SK-N-SH (cell line): ENCODE data around the gene SEMA4D. TPM values are rescaled to one million over a fixed set of nuclear protein-coding genes. Genes with fewer than 3 reads are reported as not detected.

Experiments used
- CTCF ChIA-PET: fragments of 300-600, 350-600 bp; formaldehyde crosslinking; extraction: SDS; loops from one replicate; lab custom pipeline; 2021; lab: Yijun Ruan, JAX
- POLR2A ChIA-PET: fragments of 350-600 bp; sonication (Branson Sonifier 250); formaldehyde crosslinking; extraction: SDS; loops from one replicate; lab custom pipeline; 2020; ENCODE audit warnings: antibody characterized with exemption, inconsistent platforms; lab: Yijun Ruan, JAX
- DNase-seq: peaks from one replicate; pipeline ENCODE4 v3.0.0; 2012
- H2AFZ ChIP-seq: fragments of 200-600 bp; sonication (generic); 2 replicates; pipeline ENCODE4 v1.8.1; 2016; ENCODE audit warnings: antibody characterized with exemption, mild to moderate bottlenecking, low read depth
- H3F3A ChIP-seq: fragments of 200-600 bp; sonication (generic); replicated peaks from 2 replicates; pipeline ENCODE3; 2016; ENCODE audit warnings: antibody characterized with exemption, mild to moderate bottlenecking; ENCODE audit not compliant: insufficient read depth
- H3K27ac ChIP-seq, 2 experiments: fragments of 200-500 bp in 1 of 2; fragments of 200-600 bp in 1 of 2; sonication (Bioruptor generic) in 1 of 2; sonication (generic), shearing (Covaris generic) in 1 of 2; 2 replicates each; pipeline versions ENCODE4 v1.5.1 to v1.6.1; 2014 to 2016; ENCODE audit warnings: low read depth in 2 of 2, inconsistent platforms in 1 of 2, low read length in 1 of 2, mild to moderate bottlenecking in 1 of 2, mixed read lengths in 1 of 2
- H3K27me3 ChIP-seq: fragments of 200-600 bp; sonication (generic), shearing (Covaris generic); 2 replicates; pipeline ENCODE4 v1.6.1; 2016; ENCODE audit warnings: mixed run types; ENCODE audit not compliant: insufficient read depth
- H3K36me3 ChIP-seq, 2 experiments: fragments of 200-500 bp in 1 of 2; fragments of 200-600 bp in 1 of 2; sonication (Bioruptor generic) in 1 of 2; sonication (generic) in 1 of 2; replicated peaks in 1 of 2; 2 replicates each; pipeline versions ENCODE3 to v1.5.1; 2014 to 2016; ENCODE audit warnings: low read length in 1 of 2, mild to moderate bottlenecking in 1 of 2; ENCODE audit not compliant: insufficient read depth in 2 of 2, control insufficient read depth in 1 of 2
- H3K4me1 ChIP-seq, 2 experiments: fragments of 200-500 bp in 1 of 2; fragments of 200-600 bp in 1 of 2; sonication (Bioruptor generic) in 1 of 2; sonication (generic), shearing (Covaris generic) in 1 of 2; 2 replicates each; pipeline versions ENCODE4 v1.5.1 to v1.6.1; 2014 to 2016; ENCODE audit warnings: low read depth in 1 of 2, low read length in 1 of 2, mixed run types in 1 of 2; ENCODE audit not compliant: insufficient read depth in 2 of 2, control insufficient read depth in 1 of 2
- H3K4me2 ChIP-seq: fragments of 200-600 bp; sonication (generic), shearing (Covaris generic); 2 replicates; pipeline ENCODE4 v1.6.1; 2017; ENCODE audit warnings: mixed run types
- H3K4me3 ChIP-seq, 2 experiments: fragments of 200-500 bp in 1 of 2; fragments of 200-600 bp in 1 of 2; sonication (Bioruptor generic) in 1 of 2; sonication (generic), shearing (Covaris generic) in 1 of 2; 2 replicates each; pipeline versions ENCODE4 v1.5.1 to v1.8.1; 2014 to 2016; ENCODE audit warnings: low read depth in 2 of 2, inconsistent platforms in 1 of 2, low read length in 1 of 2, mild to moderate bottlenecking in 1 of 2, mixed read lengths in 1 of 2, moderate library complexity in 1 of 2
- H3K79me2 ChIP-seq: fragments of 200-600 bp; sonication (generic); 2 replicates; pipeline ENCODE4 v1.8.1; 2017; ENCODE audit warnings: mild to moderate bottlenecking; ENCODE audit not compliant: insufficient read depth
- H3K9ac ChIP-seq: fragments of 200-600 bp; sonication (generic); 2 replicates; pipeline ENCODE4 v1.6.1; 2017; ENCODE audit warnings: mixed run types
- H3K9me2 ChIP-seq: fragments of 200-600 bp; sonication (generic); 2 replicates; pipeline ENCODE4 v1.6.1; 2017; ENCODE audit warnings: mixed run types
- H3K9me3 ChIP-seq: fragments of 200-600 bp; sonication (generic); 2 replicates; pipeline ENCODE4 v1.6.1; 2017; ENCODE audit warnings: mixed run types, mild to moderate bottlenecking, moderate library complexity
- H4K20me1 ChIP-seq: fragments of 200-600 bp; sonication (generic); 2 replicates; pipeline ENCODE4 v1.6.1; 2017; ENCODE audit warnings: mild to moderate bottlenecking, mixed run types; ENCODE audit not compliant: insufficient read depth
- CHD2 ChIP-seq: fragments of 150-350 bp; IDR thresholded peaks from 2 replicates; pipeline ENCODE4 v1.6.1; 2018; ENCODE audit warnings: low read length; ENCODE audit not compliant: partially characterized antibody
- ELF1 ChIP-seq: IDR thresholded peaks from 2 replicates; pipeline ENCODE4 v1.4.0; 2012
- GABPA ChIP-seq: IDR thresholded peaks from 2 replicates; pipeline ENCODE4 v1.4.0; 2012; ENCODE audit warnings: low read depth, mild to moderate bottlenecking
- GATA2 ChIP-seq: sonication (generic); formaldehyde crosslinking; IDR thresholded peaks from 2 replicates; pipeline ENCODE4 v1.5.0; 2020; ENCODE audit warnings: mild to moderate bottlenecking, missing genetic modification reagents
- MEF2A ChIP-seq: IDR thresholded peaks from 2 replicates; pipeline ENCODE4 v1.4.0; 2012; ENCODE audit warnings: low read depth, borderline replicate concordance
- NFIC ChIP-seq: IDR thresholded peaks from 2 replicates; pipeline ENCODE4 v1.4.0; 2012; ENCODE audit warnings: borderline replicate concordance
- NRF1 ChIP-seq: IDR thresholded peaks from 2 replicates; pipeline ENCODE4 v1.6.1; 2012; ENCODE audit warnings: low read depth, mild to moderate bottlenecking, low read length
- RAD21 ChIP-seq: IDR thresholded peaks from 2 replicates; pipeline ENCODE4 v1.6.1; 2012; ENCODE audit warnings: mild to moderate bottlenecking, low read length
- RCOR1 ChIP-seq: fragments of 150-350 bp; IDR thresholded peaks from 2 replicates; pipeline ENCODE4 v1.6.1; 2017; ENCODE audit warnings: antibody characterized with exemption, low read length
- RFX5 ChIP-seq: IDR thresholded peaks from 2 replicates; pipeline ENCODE4 v1.6.1; 2012; ENCODE audit warnings: mild to moderate bottlenecking, improper control_type of control experiment, low read length
- SIN3A ChIP-seq: IDR thresholded peaks from 2 replicates; pipeline ENCODE4 v1.6.1; 2012; ENCODE audit warnings: low read depth, mild to moderate bottlenecking, low read length, moderate library complexity, borderline replicate concordance
- TEAD4 ChIP-seq: IDR thresholded peaks from 2 replicates; pipeline ENCODE4 v1.4.0; 2012; ENCODE audit warnings: mild to moderate bottlenecking, borderline replicate concordance; ENCODE audit not compliant: insufficient read depth
- WGBS: methylation state at CpG from one replicate; pipeline ENCODE4 v1.1.6; 2017; ENCODE audit warnings: low lambda C conversion rate; 5-methylcytosine and 5-hydroxymethylcytosine counted together
- polyA plus RNA-seq, 3 experiments: library from polyadenylated mRNA; depleted of rRNA; stranded (reverse); fragments of >200 nt; gene quantifications; 2 replicates each; pipeline ENCODE4 v1.2.3, GENCODE V29; 2012
- TF ChIP-seq, protein P1 (sequence below): IDR thresholded peaks from 2 replicates; pipeline ENCODE4; 2012
- TF ChIP-seq, protein P2 (sequence below): fragments of 150-350 bp; IDR thresholded peaks from 2 replicates; pipeline ENCODE4 v1.6.1; 2017; ENCODE audit warnings: antibody characterized with exemption, low read length, low read depth, borderline replicate concordance
- TF ChIP-seq, protein P3 (sequence below): IDR thresholded peaks from 2 replicates; pipeline ENCODE4 v1.4.0; 2012; ENCODE audit warnings: low read depth, borderline replicate concordance
- TF ChIP-seq, protein P4 (sequence below): IDR thresholded peaks from 2 replicates; pipeline ENCODE4 v1.4.0; 2012; ENCODE audit warnings: low read depth, borderline replicate concordance

The SEMA4D gene
- polyA plus RNA-seq, 1 of the 3 experiments (the other 2 are of a cell fraction), result 4.8 TPM

DNA sequence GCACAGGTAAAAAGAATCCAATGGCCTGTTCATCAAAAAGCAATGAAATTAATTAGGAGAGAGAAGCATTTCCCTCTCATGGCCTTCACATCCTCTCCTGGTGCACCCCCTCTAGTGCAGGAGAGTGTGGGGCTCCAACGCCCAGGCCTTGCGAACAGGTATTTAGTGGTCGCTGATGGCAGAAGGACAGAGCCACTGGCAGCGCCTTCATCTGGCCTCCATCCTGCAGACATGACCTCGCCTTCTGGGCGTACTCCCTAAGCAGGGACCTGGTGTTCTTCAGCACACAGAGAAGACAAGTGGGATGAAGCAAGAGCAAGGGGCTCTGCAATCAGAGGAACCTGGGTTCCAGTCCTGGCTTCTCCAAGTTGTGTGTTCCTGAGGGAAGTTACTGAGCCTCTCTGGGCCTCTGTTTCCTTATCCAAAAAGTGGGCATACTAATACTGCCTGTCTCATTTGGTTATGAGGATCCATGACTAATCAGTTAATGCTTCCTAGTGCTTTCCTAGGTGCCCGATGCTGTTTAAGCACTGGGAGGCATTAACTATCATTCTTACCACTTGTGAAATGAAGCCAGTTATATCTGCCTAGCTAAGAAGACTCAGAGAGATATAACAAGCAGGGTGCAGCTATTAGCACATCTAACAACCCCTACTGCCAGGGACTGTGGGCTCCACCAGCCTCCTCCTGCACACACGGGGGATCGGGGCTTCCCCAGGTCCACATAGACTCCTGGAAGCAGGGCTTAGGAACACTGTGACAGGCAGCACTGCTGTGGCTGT lies 77.3 kb downstream of the SEMA4D start:
- Histone ChIP-seq H3K9ac (no peak overlapping the region), H3K27me3 (no peaks in the 10 kb centered on the region), H2AFZ (no peak overlapping the region), H3K79me2 (no peaks in the 10 kb centered on the region), H3K4me3 (no peak overlapping the region), H4K20me1 (no peaks in the 10 kb centered on the region), H3K9me3 (no peaks in the 10 kb centered on the region), H3K27ac (no peak overlapping the region; a peak in 1 of 4 replicates), H3K4me2 (no peak overlapping the region), H3K9me2 (no peaks in the 10 kb centered on the region), H3F3A (peaks cover 16% of the 10 kb centered on the region), H3K36me3 (no peaks in the 10 kb centered on the region), H3K4me1 (peaks cover 7 to 28% of the 10 kb centered on the region in 2 experiments; a peak in 3 of 4 replicates)
- no peak for TF ChIP-seq NRF1
- no peak for TF ChIP-seq RAD21
- no peak for TF ChIP-seq GABPA
- TF ChIP-seq, protein P1, sequence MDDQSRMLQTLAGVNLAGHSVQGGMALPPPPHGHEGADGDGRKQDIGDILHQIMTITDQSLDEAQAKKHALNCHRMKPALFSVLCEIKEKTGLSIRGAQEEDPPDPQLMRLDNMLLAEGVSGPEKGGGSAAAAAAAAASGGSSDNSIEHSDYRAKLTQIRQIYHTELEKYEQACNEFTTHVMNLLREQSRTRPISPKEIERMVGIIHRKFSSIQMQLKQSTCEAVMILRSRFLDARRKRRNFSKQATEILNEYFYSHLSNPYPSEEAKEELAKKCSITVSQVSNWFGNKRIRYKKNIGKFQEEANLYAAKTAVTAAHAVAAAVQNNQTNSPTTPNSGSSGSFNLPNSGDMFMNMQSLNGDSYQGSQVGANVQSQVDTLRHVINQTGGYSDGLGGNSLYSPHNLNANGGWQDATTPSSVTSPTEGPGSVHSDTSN, result no peak
- TF ChIP-seq, protein P2, sequence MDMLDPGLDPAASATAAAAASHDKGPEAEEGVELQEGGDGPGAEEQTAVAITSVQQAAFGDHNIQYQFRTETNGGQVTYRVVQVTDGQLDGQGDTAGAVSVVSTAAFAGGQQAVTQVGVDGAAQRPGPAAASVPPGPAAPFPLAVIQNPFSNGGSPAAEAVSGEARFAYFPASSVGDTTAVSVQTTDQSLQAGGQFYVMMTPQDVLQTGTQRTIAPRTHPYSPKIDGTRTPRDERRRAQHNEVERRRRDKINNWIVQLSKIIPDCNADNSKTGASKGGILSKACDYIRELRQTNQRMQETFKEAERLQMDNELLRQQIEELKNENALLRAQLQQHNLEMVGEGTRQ, result no peak
- POLR2A ChIA-PET, result no interaction called here
- 85% methylated on average over 3 of the region's 9 CpGs for WGBS
- DNase-seq, result no peak
- CTCF ChIA-PET, result no interaction called here

DNA sequence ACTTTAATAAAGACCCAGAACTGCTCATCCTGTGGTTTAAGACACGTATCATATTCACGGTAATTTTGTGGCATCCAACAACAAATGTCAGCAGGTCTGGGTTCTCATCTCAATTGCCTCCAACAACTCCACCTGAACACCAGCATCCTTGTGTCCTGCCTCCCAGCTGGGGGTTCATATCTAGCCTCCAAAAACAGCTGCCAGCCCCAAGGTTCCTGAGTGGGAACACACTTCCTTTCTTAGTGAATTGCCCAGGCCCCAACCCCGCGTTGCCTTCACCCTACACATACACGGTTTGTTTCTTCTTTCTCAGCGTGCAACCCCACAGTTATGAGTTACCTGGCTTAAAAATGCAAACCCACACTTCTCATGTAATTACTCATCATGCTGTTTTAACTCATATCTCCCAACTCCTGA lies 77.9 kb downstream of the SEMA4D start:
- H3K27me3 ChIP-seq, result no peaks in the 10 kb centered on the region
- CTCF ChIA-PET, result no interaction called here

More for the DNA sequence above, 77.9 kb downstream of the SEMA4D start:
- Histone ChIP-seq H3K36me3 (no peaks in the 10 kb centered on the region), H4K20me1 (no peaks in the 10 kb centered on the region), H3K4me2 (no peak overlapping the region), H3K4me3 (no peak overlapping the region), H3K9ac (no peak overlapping the region), H3K4me1 (peaks cover 7 to 30% of the 10 kb centered on the region in 2 experiments; a peak in 3 of 4 replicates), H3F3A (peaks cover 16% of the 10 kb centered on the region), H3K9me3 (no peaks in the 10 kb centered on the region), H3K79me2 (no peaks in the 10 kb centered on the region), H2AFZ (no peak overlapping the region), H3K27ac (no peak overlapping the region; a peak in 1 of 4 replicates), H3K9me2 (no peaks in the 10 kb centered on the region)
- no peak for TF ChIP-seq NFIC
- TF ChIP-seq, protein P2, result no peak
- TF ChIP-seq MEF2A, result no peak
- TF ChIP-seq RCOR1, result no peak
- no peak for TF ChIP-seq SIN3A
- TF ChIP-seq GATA2 (CRISPR knock-in tag), result no peak
- TF ChIP-seq, protein P1, result no peak
- TF ChIP-seq CHD2, result no peak
- no peak for TF ChIP-seq RFX5
- TF ChIP-seq, protein P3, sequence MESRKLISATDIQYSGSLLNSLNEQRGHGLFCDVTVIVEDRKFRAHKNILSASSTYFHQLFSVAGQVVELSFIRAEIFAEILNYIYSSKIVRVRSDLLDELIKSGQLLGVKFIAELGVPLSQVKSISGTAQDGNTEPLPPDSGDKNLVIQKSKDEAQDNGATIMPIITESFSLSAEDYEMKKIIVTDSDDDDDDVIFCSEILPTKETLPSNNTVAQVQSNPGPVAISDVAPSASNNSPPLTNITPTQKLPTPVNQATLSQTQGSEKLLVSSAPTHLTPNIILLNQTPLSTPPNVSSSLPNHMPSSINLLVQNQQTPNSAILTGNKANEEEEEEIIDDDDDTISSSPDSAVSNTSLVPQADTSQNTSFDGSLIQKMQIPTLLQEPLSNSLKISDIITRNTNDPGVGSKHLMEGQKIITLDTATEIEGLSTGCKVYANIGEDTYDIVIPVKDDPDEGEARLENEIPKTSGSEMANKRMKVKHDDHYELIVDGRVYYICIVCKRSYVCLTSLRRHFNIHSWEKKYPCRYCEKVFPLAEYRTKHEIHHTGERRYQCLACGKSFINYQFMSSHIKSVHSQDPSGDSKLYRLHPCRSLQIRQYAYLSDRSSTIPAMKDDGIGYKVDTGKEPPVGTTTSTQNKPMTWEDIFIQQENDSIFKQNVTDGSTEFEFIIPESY, result no peak
- TF ChIP-seq, protein P4, sequence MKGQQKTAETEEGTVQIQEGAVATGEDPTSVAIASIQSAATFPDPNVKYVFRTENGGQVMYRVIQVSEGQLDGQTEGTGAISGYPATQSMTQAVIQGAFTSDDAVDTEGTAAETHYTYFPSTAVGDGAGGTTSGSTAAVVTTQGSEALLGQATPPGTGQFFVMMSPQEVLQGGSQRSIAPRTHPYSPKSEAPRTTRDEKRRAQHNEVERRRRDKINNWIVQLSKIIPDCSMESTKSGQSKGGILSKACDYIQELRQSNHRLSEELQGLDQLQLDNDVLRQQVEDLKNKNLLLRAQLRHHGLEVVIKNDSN, result no peak
- TF ChIP-seq ELF1, result no peak
- TF ChIP-seq RAD21, result no peak
- no peak for TF ChIP-seq GABPA
- no peak for TF ChIP-seq TEAD4
- TF ChIP-seq, all 33 proteins: peak for 0
- WGBS, result 78% methylated on average over 6 of the region's 6 CpGs
- POLR2A ChIA-PET, result no interaction called here
- DNase-seq, result no peak
